ENCODE measurements around the gene TTC39C.
A peak's percentile ranks its signal among the peaks of the same experiment; 100 is the strongest.

The TTC39C gene

GRCh38 chr18:24089515-24090337 lies 75.2 kb downstream of the TTC39C start:
- no peak for DNase-seq

- no peak for DNase-seq
Observed at GRCh38 chr18:24090876-24091275, 76.3 kb downstream of the TTC39C start.

- no peak for DNase-seq
Observed at GRCh38 chr18:24094561-24094960, 80.0 kb downstream of the TTC39C start.

- no peak for DNase-seq
Observed at GRCh38 chr18:24095976-24096375, 81.4 kb downstream of the TTC39C start.

GRCh38 chr18:24103320-24104021 lies 88.9 kb downstream of the TTC39C start:
- DNase-seq, result no peak

- no peak for DNase-seq
Observed at GRCh38 chr18:24104486-24104885, 89.9 kb downstream of the TTC39C start.

GRCh38 chr18:24108641-24109040 lies 94.1 kb downstream of the TTC39C start:
- DNase-seq, result no peak

- no peak for DNase-seq
Observed at GRCh38 chr18:24111936-24112335, 97.4 kb downstream of the TTC39C start.

- DNase-seq, result no peak
Observed at GRCh38 chr18:24112464-24112863, 97.9 kb downstream of the TTC39C start.

- DNase-seq, result no peak
Observed at GRCh38 chr18:24112874-24113615, 98.5 kb downstream of the TTC39C start.

GRCh38 chr18:24114924-24115549 lies 100.5 kb downstream of the TTC39C start:
- no peak for DNase-seq

- no peak for DNase-seq
Observed at GRCh38 chr18:24115628-24116027, 101.1 kb downstream of the TTC39C start.

- peak; percentile 80 for DNase-seq
Observed at GRCh38 chr18:24118750-24119577, 104.4 kb downstream of the TTC39C start.

- DNase-seq, result no peak
Observed at GRCh38 chr18:24120676-24121075, 106.1 kb downstream of the TTC39C start.

- DNase-seq, result no peak
Observed at GRCh38 chr18:24121625-24122024, 107.1 kb downstream of the TTC39C start.

- DNase-seq, result no peak
Observed at GRCh38 chr18:24126155-24126961, 111.8 kb downstream of the TTC39C start.

GRCh38 chr18:24127735-24128134 lies 113.2 kb downstream of the TTC39C start:
- no peak for DNase-seq

- no peak for DNase-seq
Observed at GRCh38 chr18:24128700-24129099, 114.1 kb downstream of the TTC39C start.

- no peak for DNase-seq
Observed at GRCh38 chr18:24130494-24130893, 115.9 kb downstream of the TTC39C start.

GRCh38 chr18:24136967-24137373 lies 122.4 kb downstream of the TTC39C start:
- no peak for DNase-seq

GRCh38 chr18:24138409-24138788 lies 123.8 kb downstream of the TTC39C start:
- DNase-seq, result no peak

Measured in stimulated activated CD4-positive, alpha-beta T cell treated with anti-CD3 and anti-CD28 coated beads, Interleukin-4, amount 100 ng/mL, for 24 hours (primary cell).